H9 (cell line): Measurements from ENCODE around the gene C8G. TPM values are rescaled to one million over a fixed set of nuclear protein-coding genes. Genes with fewer than 3 reads are reported as not detected.

Experiments used
- DNase-seq: peaks from one replicate; pipeline ENCODE4 v3.0.0-alpha.2; 2017
- H2AFZ ChIP-seq: one replicate; pipeline ENCODE4 v1.6.1; 2013; ENCODE audit warnings: mild to moderate bottlenecking, low read length, control low read depth, moderate library complexity
- H2AK5ac ChIP-seq: 2 replicates; pipeline ENCODE4 v1.6.1; 2013; ENCODE audit warnings: low read length, control low read depth, mixed read lengths; ENCODE audit not compliant: insufficient read length
- H2BK120ac ChIP-seq: one replicate; pipeline ENCODE4 v1.6.1; 2013; ENCODE audit warnings: low read depth, mild to moderate bottlenecking, low read length, control low read depth, inconsistent platforms; ENCODE audit not compliant: poor library complexity, severe bottlenecking
- H2BK12ac ChIP-seq: 2 replicates; pipeline ENCODE4 v1.6.1; 2013; ENCODE audit warnings: low read length, control low read depth, mixed read lengths, low read depth; ENCODE audit not compliant: insufficient read length
- H2BK15ac ChIP-seq: 2 replicates; pipeline ENCODE4 v1.6.1; 2013; ENCODE audit warnings: low read depth, low read length, control low read depth
- H2BK20ac ChIP-seq: one replicate; pipeline ENCODE4 v1.6.1; 2013; ENCODE audit warnings: low read depth, mild to moderate bottlenecking, low read length, control low read depth, inconsistent platforms; ENCODE audit not compliant: poor library complexity, severe bottlenecking
- H2BK5ac ChIP-seq: 2 replicates; pipeline ENCODE4 v1.6.1; 2013; ENCODE audit warnings: low read length, control low read depth, mixed read lengths; ENCODE audit not compliant: insufficient read length
- H3K14ac ChIP-seq: 2 replicates; pipeline ENCODE4 v1.6.1; 2013; ENCODE audit warnings: low read length, control low read depth; ENCODE audit not compliant: insufficient read depth
- H3K18ac ChIP-seq: 2 replicates; pipeline ENCODE4 v1.6.1; 2013; ENCODE audit warnings: low read depth, mild to moderate bottlenecking, mixed read lengths, low read length, control low read depth; ENCODE audit not compliant: insufficient read length
- H3K23ac ChIP-seq: 2 replicates; pipeline ENCODE4 v1.6.1; 2013; ENCODE audit warnings: low read length, control low read depth, mixed read lengths, low read depth; ENCODE audit not compliant: insufficient read length
- H3K23me2 ChIP-seq: 2 replicates; pipeline ENCODE4 v1.6.1; 2013; ENCODE audit warnings: low read depth, mild to moderate bottlenecking, mixed read lengths, low read length, control low read depth; ENCODE audit not compliant: insufficient read length, poor library complexity, severe bottlenecking
- H3K27ac ChIP-seq: 2 replicates; pipeline ENCODE4 v1.5.1; 2013; ENCODE audit warnings: low read length, control low read depth, mixed read lengths, low read depth; ENCODE audit not compliant: insufficient read length
- H3K27me3 ChIP-seq: 2 replicates; pipeline ENCODE4 v1.6.1; 2013; ENCODE audit warnings: low read length, control low read depth, inconsistent platforms; ENCODE audit not compliant: insufficient read depth
- H3K4ac ChIP-seq: 2 replicates; pipeline ENCODE4 v1.6.1; 2013; ENCODE audit warnings: low read depth, mild to moderate bottlenecking, control low read depth, inconsistent platforms, low read length, moderate library complexity
- H3K4me1 ChIP-seq: 2 replicates; pipeline ENCODE4 v1.6.1; 2013; ENCODE audit warnings: low read length, control low read depth, inconsistent platforms; ENCODE audit not compliant: insufficient read depth
- H3K4me2 ChIP-seq: 2 replicates; pipeline ENCODE4 v1.6.1; 2013; ENCODE audit warnings: low read length, control low read depth, mixed read lengths; ENCODE audit not compliant: insufficient read length, insufficient read depth
- H3K56ac ChIP-seq: 2 replicates; pipeline ENCODE4 v1.6.1; 2013; ENCODE audit warnings: low read depth, mild to moderate bottlenecking, mixed read lengths, low read length, control low read depth; ENCODE audit not compliant: insufficient read length
- H3K79me1 ChIP-seq: 2 replicates; pipeline ENCODE4 v1.6.1; 2013; ENCODE audit warnings: low read depth, mild to moderate bottlenecking, moderate library complexity, low read length, control low read depth, inconsistent platforms; ENCODE audit not compliant: insufficient read depth, poor library complexity, severe bottlenecking
- H3K79me2 ChIP-seq: 2 replicates; pipeline ENCODE4 v1.6.1; 2013; ENCODE audit warnings: low read length, control low read depth, inconsistent platforms; ENCODE audit not compliant: insufficient read depth
- H3K9ac ChIP-seq: 2 replicates; pipeline ENCODE4 v1.6.1; 2013; ENCODE audit warnings: low read length, control low read depth, mixed read lengths; ENCODE audit not compliant: insufficient read length; ENCODE audit errors: extremely low read depth
- H3K9me3 ChIP-seq: one replicate; pipeline ENCODE4 v1.6.1; 2013; ENCODE audit warnings: low read depth, low read length, inconsistent platforms; ENCODE audit not compliant: control insufficient read depth
- H3T11ph ChIP-seq: one replicate; pipeline ENCODE4 v1.6.1; 2013; ENCODE audit warnings: mild to moderate bottlenecking, low read length, control low read depth, inconsistent platforms
- H4K20me1 ChIP-seq: one replicate; pipeline ENCODE4 v1.6.1; 2013; ENCODE audit not compliant: control insufficient read depth, insufficient read length, insufficient read depth
- H4K5ac ChIP-seq: 2 replicates; pipeline ENCODE4 v1.6.1; 2013; ENCODE audit warnings: low read depth, mild to moderate bottlenecking, mixed read lengths, low read length, control low read depth; ENCODE audit not compliant: insufficient read length
- H4K8ac ChIP-seq: replicated peaks from 2 replicates; pipeline ENCODE4 v1.6.1; 2013; ENCODE audit warnings: low read length, control low read depth, mixed read lengths, low read depth; ENCODE audit not compliant: insufficient read length
- H4K91ac ChIP-seq: 2 replicates; pipeline ENCODE4 v1.6.1; 2013; ENCODE audit warnings: low read depth, mild to moderate bottlenecking, moderate library complexity, mixed read lengths, low read length, control low read depth; ENCODE audit not compliant: insufficient read length
- H3K27ac Mint-ChIP-seq, 3 experiments: 2 replicates in 2 of 3; 3 replicates in 1 of 3; pipeline ENCODE4 v1.8.0; 2020 to 2021; ENCODE audit warnings: mixed read lengths in 3 of 3, mild to moderate bottlenecking in 1 of 3, moderate library complexity in 1 of 3
- H3K27me3 Mint-ChIP-seq: 2 replicates; pipeline ENCODE4 v1.8.0; 2021; ENCODE audit warnings: low read depth, mild to moderate bottlenecking, moderate library complexity, mixed read lengths
- H3K36me3 Mint-ChIP-seq, 3 experiments: 2 replicates in 2 of 3; 3 replicates in 1 of 3; pipeline ENCODE4 v1.8.0; 2020 to 2021; ENCODE audit warnings: low read depth in 3 of 3, mixed read lengths in 3 of 3; ENCODE audit not compliant: insufficient read depth in 1 of 3
- H3K4me1 Mint-ChIP-seq, 2 experiments: 2 replicates each; pipeline ENCODE4 v1.8.0; 2020; ENCODE audit warnings: mixed read lengths in 2 of 2
- H3K4me3 Mint-ChIP-seq, 2 experiments: 2 replicates in 1 of 2; 3 replicates in 1 of 2; pipeline ENCODE4 v1.8.0; 2020 to 2021; ENCODE audit warnings: mild to moderate bottlenecking in 2 of 2, mixed read lengths in 2 of 2, moderate library complexity in 1 of 2
- H3K9me3 Mint-ChIP-seq, 2 experiments: 2 replicates in 1 of 2; 3 replicates in 1 of 2; pipeline ENCODE4 v1.8.0; 2020; ENCODE audit warnings: mild to moderate bottlenecking in 2 of 2, mixed read lengths in 2 of 2, moderate library complexity in 1 of 2
- WGBS: extraction: QIAGEN DNeasy Blood & Tissue Kit; methylation state at CpG from one replicate; pipeline ENCODE4 v1.1.7; 2013; ENCODE audit warnings: missing lambda C conversion rate, low lambda C conversion rate, mixed read lengths; ENCODE audit not compliant: insufficient read length; ENCODE audit errors: extremely low coverage; 5-methylcytosine and 5-hydroxymethylcytosine counted together
- total RNA-seq: library from RNA; stranded (reverse); gene quantifications from 2 replicates; pipeline ENCODE4 v1.2.1, GENCODE V29; 2021
- TF ChIP-seq, protein P1 (sequence below): fragments of 200-600 bp; sonication (generic); conservative IDR thresholded peaks from 3 replicates; pipeline ENCODE4 v1.8.0; 2021; ENCODE audit warnings: antibody characterized with exemption, mild to moderate bottlenecking

C8G gene
- total RNA-seq, 1 experiment from 2014 or later, result 0.96 TPM

DNA sequence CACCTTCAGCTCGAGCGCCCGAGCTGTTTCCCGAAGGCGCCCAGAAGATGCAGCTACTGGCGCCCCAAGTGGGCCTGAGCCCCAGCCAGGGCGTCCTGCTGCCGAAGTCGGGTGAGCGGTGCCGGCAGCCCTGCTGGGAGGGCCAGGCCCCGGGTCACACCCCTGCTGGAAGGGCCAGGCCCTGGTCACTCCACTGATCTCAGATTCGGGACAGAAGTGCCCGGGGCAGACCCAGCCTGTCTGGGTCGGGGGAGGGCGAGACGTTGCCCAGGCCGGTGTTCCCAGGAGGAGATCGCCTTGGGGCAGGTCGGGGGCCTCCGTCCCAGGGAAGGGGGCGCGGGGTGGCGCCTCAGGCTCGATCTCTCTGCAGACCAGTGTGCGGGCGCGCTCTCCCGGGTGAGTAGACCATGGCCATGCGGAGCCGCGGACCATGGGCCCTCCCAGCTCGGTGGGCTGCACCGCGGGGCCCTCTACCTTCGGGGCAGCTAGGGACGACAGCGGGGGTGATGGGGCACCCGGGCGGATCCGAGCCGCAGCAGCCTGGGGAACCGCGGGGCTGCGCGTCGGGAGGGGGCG is 40.1 kb downstream of the C8G start:
- DNase-seq, result no peak
- Histone ChIP-seq H2BK120ac (no peak overlapping the region), H4K8ac (no peak overlapping the region), H3K4ac (no peak overlapping the region), H2BK15ac (no peak overlapping the region), H3K4me2 (peak overlapping the region; percentile 9), H3K79me2 (no peaks in the 10 kb centered on the region), H2BK20ac (no peak overlapping the region), H4K91ac (no peak overlapping the region), H2BK12ac (no peak overlapping the region), H3T11ph (no peak overlapping the region), H3K23ac (no peak overlapping the region), H3K9ac (no peak overlapping the region), H2BK5ac (no peak overlapping the region), H4K20me1 (no peaks in the 10 kb centered on the region), H3K9me3 (no peaks in the 10 kb centered on the region), H3K14ac (no peak overlapping the region), H3K27ac (no peak overlapping the region), H3K79me1 (no peaks in the 10 kb centered on the region), H3K23me2 (no peaks in the 10 kb centered on the region), H4K5ac (no peak overlapping the region), H2AK5ac (no peak overlapping the region), H3K4me1 (no peaks in the 10 kb centered on the region), H2AFZ (no peak overlapping the region), H3K56ac (no peak overlapping the region), H3K18ac (no peak overlapping the region), H3K27me3 (no peaks in the 10 kb centered on the region)
- WGBS, result no CpG with 5 or more reads among the region's 48 CpGs
- Mint-ChIP-seq H3K27me3 (peaks cover 11% of the 10 kb centered on the region), H3K4me1 (peaks cover 2 to 7% of the 10 kb centered on the region in 2 experiments; a peak in 3 of 4 replicates), H3K9me3 (no peaks in the 10 kb centered on the region), H3K27ac (no peak overlapping the region), H3K36me3 (peaks cover 0 to 3% (median 0%) of the 10 kb centered on the region in 3 experiments; a peak in 1 of 7 replicates), H3K4me3 (no peak overlapping the region)
- TF ChIP-seq, protein P1, sequence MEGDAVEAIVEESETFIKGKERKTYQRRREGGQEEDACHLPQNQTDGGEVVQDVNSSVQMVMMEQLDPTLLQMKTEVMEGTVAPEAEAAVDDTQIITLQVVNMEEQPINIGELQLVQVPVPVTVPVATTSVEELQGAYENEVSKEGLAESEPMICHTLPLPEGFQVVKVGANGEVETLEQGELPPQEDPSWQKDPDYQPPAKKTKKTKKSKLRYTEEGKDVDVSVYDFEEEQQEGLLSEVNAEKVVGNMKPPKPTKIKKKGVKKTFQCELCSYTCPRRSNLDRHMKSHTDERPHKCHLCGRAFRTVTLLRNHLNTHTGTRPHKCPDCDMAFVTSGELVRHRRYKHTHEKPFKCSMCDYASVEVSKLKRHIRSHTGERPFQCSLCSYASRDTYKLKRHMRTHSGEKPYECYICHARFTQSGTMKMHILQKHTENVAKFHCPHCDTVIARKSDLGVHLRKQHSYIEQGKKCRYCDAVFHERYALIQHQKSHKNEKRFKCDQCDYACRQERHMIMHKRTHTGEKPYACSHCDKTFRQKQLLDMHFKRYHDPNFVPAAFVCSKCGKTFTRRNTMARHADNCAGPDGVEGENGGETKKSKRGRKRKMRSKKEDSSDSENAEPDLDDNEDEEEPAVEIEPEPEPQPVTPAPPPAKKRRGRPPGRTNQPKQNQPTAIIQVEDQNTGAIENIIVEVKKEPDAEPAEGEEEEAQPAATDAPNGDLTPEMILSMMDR, result no peak
